ENCODE measurements around the gene NUP188.

Gene NUP188, protein sequence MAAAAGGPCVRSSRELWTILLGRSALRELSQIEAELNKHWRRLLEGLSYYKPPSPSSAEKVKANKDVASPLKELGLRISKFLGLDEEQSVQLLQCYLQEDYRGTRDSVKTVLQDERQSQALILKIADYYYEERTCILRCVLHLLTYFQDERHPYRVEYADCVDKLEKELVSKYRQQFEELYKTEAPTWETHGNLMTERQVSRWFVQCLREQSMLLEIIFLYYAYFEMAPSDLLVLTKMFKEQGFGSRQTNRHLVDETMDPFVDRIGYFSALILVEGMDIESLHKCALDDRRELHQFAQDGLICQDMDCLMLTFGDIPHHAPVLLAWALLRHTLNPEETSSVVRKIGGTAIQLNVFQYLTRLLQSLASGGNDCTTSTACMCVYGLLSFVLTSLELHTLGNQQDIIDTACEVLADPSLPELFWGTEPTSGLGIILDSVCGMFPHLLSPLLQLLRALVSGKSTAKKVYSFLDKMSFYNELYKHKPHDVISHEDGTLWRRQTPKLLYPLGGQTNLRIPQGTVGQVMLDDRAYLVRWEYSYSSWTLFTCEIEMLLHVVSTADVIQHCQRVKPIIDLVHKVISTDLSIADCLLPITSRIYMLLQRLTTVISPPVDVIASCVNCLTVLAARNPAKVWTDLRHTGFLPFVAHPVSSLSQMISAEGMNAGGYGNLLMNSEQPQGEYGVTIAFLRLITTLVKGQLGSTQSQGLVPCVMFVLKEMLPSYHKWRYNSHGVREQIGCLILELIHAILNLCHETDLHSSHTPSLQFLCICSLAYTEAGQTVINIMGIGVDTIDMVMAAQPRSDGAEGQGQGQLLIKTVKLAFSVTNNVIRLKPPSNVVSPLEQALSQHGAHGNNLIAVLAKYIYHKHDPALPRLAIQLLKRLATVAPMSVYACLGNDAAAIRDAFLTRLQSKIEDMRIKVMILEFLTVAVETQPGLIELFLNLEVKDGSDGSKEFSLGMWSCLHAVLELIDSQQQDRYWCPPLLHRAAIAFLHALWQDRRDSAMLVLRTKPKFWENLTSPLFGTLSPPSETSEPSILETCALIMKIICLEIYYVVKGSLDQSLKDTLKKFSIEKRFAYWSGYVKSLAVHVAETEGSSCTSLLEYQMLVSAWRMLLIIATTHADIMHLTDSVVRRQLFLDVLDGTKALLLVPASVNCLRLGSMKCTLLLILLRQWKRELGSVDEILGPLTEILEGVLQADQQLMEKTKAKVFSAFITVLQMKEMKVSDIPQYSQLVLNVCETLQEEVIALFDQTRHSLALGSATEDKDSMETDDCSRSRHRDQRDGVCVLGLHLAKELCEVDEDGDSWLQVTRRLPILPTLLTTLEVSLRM (N-terminal part only)

DNA sequence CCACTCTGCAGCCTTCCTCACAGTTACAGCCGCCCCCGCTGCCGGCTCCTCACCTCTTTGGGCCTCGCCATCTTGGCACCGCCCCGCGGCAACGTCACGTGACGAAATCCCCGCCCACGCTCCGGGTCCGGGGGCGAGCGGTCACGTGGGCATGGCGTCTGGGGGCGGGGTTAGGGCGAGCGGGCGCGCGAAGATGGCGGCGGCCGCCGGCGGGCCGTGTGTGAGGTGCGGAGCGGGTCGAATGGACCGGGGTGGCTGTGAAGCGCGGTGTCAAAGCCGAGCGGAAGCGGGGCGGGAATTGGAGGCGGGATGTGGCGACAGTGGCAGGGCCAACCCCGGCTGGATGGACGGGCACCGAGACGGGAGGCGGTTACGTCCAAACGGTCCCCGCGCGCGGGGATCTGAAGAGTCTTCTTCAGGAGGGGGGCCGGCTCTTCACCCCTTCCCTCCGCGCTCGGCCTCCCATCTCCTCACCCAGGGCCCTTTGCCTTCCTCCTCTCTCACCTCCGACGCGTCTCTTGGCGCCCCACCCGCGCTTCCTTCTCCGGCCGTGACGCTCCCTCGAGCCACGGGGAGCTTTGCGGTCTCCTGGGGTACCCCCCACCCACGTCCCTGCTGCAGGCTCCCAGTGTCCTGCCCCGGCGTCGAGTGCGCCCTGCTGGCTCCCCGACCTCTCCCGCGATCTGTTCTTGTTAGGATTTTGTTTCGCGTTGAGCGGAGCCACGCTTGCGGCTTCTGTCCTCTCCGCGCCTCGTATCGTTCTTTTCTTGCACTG lies at the start of gene NUP188, which contains the start of gene DOLK:
Gene NUP188 (plus strand): TSS at position 173 of the 775 bp plus-strand sequence. CDS start 21 bp downstream, at position 194.
Gene DOLK (minus strand): TSS at position 77 of the 775 bp plus-strand sequence. CDS start 300 bp downstream, outside the sequence.
- peak; percentile 90 for DNase-seq

DNA sequence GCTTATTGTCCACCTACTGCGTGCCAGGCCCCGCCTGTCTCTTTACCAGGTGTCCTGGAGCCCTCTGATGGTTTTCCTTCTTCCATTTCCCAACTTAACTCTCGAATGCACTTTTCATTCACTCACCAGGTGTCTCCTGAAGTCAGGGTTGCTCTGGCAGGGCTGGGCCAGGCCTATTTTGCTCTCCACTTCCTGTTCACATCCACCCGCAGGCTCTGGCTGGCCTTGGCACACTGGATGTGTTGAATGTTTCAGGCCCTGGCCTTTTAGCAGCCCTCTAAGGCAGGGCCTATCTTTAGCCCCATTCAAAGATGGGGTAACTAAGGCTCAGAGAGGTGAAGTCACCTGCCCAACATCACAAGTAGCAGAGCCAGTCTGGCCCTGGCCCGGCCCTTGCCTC lies 49.1 kb upstream of the NUP188 start:
- DNase-seq: no peak

DNA sequence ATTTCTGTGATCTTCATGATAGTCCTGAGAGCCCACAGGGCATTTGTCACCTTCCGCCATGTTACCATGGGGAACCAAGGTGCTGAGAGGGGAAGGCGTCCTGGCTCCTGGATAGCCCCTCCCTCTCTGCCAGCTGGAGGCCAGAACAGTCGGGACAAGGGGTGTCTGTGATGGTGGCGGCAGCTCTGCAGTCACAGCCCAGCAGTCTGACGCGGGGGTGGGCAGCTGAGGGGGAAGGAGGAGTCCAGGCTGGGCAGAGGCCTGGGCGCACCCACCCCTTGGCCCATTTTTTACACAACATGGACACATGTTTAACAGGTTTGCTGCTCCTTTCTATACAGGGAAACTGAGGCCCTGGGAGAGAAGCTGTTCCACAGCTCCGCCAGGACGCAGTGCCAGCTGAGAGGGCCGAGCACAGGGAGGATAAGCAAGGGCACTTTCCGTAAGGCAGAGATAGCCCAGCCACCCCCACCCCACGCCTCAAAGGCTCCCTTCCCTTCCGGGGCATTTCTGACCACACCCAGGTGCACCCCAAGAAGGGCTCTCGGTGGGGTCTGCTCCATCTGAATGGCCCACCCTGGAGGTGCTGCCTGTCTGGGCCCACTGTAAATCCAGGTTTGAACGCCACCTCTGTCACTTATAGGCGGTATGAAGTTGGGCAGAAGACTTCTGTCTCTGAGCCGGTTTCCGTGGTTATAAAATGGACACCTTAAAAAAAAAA lies 48.5 kb upstream of the NUP188 start:
- DNase-seq: no peak

DNA sequence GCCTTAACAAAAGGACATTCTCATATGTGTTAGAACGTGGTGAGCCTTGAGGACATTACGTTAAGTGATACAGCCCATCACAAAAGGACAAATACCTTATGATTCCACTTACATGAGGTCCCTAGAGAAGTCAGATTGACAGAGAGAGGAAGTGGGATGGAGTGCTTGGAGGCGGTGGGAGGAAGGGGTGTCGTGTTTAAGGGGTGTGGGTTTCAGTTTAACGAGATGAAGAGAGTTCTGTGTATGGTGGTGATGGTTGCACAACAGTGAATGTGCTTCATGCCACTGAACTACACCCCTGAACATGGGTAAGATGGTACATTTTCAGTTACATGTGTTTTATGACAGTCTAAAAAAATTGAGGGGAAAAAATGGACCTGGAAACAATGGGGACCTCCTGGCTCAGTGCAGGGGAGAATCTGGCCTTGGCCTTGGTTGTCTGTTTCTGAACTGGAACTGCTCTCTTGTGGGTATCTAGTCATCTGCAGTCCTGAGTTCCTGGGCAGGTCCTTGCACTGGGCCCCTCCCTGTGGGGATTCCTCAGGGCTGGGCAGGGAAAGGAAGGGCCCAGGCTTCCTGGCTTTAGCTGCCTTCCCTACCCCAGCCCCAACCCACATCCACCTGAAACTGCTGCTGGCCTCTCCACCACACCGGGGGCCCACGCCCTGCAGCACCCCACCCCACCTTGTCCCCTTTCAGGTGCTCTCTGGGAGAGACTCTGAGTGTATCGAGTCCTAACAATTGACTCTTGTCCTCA lies 47.8 kb upstream of the NUP188 start:
- DNase-seq: no peak

DNA sequence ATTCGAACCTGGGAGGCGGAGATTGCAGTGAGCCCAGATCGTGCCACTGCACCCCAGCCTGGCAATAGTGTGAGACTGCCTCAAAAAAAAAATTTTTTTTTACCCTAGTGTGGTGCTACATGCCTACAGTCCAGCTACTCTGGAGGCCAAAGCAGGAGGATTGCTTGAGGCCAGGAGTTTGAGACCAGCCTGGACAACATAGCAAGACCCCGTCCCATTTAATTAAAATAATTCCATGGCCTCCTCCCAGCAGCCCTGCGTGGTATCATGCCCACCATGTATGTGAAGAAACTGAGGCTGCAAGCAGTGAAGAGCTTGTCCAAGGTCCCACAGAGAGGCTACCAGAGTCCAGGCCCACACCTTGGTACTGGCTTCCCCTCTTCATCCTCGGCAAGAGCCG lies 46.1 kb upstream of the NUP188 start:
- DNase-seq: no peak

DNA sequence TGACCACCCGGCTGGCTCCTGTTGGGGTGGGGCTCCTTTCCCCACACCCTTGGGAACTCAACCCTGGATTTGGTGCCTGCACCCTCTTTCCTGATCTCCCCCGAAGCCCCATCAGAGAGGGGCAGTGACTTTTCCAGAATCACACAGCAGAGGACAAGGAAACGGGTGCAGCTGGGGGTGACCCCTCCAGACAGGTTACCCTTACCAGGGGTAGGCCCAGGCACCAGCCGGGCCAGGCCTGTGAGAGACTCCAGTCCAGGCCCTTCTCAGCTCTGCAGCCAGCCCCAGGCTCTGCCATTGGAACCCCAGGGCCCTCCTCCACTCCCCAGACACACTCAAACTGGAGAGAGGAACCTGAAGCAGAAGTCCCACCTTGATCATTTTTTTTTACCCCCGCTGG lies 45.7 kb upstream of the NUP188 start:
- no peak for DNase-seq

DNA sequence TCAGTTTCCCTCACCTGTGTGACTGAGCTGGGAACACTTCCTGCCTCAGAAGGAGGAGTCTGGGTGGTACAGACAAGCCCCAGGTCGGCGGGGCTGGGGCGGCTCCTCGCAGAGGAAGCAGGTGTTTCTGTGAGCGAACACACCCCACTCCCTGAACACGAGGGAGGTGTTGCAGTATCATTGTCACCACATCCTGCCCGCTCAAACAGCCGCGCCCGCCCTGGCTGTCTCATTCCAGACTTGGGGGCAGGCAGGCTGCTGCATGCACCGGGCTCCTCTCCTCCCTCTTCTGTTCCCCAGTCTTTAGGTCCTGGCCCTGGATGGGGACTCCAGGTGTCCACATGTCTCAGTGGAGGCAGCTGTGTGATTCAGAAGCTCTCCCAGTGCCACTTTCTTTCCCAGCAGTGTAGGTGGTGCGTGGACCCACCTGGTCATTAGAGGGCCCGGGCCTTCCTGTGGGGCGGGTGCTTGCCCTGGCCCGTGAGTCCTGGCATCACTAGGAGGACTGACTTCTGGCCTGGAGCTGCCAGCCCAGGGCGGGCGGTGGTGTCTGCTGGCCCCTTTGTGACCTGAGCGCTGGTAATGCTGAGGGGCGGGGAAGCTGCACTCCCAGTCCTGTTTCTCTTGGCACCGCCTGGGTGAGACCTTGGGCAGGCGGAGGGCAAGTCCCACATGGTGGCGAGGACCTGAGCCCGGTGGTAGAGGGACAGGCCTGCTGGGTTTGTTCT lies 45.0 kb upstream of the NUP188 start:
- DNase-seq: no peak

DNA sequence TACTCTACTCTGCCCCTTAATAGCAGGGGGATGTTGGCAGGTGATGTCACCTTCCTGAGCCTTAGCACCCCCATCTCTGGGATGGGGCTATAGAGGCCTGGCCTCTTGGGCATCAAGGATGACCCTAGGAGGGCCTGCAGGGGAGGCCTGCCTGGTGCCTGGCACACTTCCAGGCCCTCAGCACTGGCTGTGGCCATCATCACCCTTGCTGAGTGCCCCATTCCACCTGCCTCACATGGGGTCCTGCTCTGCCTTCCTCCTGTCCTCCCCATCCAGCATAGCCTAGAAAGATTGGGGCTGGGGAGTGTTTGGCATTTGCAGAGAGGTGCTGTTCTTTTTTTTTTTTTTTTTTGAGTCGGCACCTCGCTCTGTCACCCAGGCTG lies 44.4 kb upstream of the NUP188 start:
- no peak for DNase-seq

DNA sequence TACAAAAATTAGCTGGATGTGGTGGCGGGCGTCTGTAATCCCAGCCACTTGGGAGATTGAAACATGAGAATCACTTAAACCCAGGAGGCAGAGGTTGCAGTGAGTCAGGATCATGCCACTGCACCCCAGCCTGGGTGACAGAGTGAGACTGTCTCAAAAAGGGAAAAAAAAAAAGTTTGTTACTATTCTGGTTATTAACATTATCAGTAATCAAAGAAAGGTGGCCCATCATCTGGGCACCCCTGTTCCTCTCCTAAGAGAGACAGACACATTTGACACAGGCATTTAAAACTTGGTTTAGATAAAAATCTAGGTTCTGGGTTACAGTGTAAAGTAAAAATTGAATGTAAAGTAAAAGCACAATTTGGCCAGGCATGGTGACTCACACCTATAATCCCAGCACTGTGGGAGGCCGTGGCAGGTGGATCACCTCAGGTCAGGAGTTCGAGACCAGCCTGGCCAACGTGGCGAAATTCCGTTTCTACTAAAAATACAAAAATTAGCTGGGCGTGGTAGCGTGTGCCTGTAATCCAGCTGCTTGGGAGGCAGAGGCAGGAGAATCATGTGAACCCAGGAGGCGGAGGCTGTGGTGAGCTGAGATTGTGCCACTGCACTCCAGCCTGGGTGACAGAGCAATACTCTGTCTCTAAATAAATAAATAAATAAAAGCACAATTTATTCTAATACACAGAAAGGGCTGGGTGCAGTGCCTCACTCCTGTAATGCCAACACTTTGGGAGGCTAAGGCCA lies 43.5 kb upstream of the NUP188 start:
- no peak for DNase-seq

DNA sequence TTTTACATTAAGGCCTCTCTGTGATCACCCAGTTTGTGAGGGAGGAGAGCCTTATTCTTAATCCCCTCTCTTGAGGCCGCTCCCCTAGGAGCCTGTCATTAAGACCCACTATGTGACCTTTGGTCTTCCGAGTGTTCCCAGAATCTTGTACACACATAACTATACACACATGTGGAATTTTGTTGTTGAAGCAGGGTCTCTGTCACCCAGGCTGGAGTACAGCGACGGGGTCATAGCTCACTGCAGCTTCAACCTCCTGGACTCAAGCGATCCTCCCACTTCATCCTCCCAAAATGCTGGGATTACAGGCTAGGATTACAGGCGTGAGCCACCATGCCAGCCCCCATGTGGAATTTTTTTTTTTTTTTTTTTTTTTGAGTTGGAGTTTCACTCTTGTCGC lies 41.5 kb upstream of the NUP188 start:
- no peak for DNase-seq

DNA sequence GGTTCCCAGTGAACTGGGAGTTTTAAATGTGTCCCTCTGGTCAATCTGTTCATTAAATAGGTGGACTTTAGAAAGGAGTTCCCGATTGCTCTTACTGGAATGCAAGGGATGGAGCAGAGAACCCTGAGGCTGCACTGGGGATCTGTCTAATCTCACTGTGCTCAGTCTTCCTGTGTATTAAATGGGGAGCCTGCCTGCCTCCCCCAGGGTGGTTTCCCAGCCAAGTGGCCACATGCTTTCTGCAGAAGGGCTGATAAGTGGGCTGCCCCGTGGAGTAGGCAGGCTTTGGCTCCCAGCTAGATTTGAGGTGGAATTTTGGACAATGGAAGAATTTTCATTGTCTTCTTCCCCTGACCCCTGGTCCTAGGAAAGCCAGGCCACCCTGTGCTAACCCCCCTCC lies 40.8 kb upstream of the NUP188 start:
- DNase-seq: no peak

DNA sequence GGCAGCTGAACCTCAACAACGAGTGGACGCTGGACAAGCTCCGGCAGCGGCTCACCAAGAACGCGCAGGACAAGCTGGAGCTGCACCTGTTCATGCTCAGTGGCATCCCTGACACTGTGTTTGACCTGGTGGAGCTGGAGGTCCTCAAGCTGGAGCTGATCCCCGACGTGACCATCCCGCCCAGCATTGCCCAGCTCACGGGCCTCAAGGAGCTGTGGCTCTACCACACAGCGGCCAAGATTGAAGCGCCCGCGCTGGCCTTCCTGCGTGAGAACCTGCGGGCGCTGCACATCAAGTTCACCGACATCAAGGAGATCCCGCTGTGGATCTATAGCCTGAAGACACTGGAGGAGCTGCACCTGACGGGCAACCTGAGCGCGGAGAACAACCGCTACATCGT lies 39.1 kb upstream of the NUP188 start:
- DNase-seq: no peak

DNA sequence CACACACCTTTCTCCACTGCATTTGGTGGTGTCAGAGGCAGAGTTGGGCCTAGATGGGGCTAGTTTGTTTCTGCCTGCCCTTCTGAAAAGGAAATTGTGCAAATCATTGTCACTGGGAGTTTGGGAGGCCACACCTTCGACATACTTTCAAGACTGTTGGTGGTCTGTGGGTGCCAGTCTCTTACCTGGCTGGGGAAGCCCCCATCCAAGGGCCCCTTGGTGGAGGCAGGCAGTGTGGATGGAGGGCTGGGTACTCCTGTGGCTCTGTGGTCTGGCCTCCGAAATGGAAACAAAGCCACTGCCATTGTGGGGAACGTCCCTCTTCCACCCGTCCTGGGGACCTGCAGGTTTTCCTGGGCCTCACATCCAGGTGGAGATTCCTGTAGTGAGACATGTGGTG lies 37.6 kb upstream of the NUP188 start:
- DNase-seq: no peak

DNA sequence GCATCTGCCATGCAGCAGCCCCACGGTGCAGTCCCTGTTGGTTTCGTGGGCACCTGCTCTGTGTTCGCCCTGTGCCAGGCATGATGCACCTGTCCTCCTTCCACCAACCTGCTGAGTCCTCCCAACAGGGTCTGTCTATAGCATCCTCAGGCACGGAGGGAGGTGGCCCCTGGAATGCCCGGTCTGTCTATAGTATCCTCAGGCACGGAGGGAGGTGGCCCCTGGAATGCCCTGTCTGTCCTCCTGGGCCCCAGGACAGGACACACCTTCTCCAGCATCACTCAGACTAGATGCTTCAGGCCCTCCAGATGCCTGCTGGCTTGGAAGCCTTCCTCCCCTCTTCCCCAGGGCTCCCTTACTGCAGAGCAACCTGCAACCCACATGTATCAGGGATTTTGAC lies 36.6 kb upstream of the NUP188 start:
- DNase-seq: no peak

DNA sequence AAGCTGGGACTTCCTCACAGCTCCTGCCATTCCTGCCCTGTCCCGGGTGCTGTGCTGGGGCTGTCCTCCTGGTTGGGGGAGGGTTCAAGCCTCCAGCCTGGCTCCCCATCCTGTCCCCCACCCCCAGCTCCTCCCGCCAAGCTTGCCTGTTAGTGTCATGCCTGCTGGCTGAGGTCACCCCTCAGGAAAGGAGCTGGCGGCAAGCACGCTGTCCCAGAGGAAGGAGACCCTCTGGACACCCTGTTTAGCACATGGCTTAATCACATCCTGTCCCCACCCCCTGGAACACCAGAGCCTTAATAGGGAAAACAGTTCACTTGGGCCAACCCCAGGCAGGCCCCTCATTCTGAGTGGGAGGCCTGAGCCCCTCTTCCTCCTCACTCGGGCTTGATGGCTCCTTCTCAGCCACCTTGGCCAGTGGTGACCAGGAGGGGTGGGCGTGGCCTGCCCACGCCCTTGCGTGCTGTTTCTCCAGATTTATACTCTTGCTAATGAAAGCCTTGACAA lies 35.9 kb upstream of the NUP188 start:
- DNase-seq: no peak

DNA sequence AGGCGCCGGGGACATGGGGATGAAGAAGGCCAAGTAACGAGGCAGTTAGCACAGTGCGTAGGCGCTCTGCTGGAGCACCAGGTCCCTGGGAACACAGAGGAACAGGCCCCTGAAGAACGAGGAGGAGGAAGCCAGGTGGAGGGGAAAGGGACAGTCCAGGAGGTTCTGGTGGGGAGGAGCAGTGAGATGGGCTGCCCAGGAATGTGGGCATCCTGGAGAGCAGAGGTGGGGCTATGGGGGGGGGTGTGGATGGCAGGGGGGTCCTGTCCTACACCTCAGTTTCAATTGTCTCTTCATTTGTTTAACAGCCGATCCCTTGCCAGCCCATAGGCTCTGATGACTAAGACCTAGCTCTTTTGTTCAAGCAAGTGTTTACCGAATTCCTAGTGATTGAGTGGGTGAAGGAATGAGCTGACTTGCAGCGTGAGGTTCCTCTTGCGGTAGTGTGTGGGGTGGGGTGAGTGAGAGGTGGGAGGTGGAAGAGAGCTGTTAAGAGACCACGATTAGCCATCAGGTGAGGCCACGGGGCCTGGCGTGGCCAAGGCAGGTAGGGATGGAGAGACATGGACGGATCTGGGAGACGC lies 35.1 kb upstream of the NUP188 start:
- no peak for DNase-seq

DNA sequence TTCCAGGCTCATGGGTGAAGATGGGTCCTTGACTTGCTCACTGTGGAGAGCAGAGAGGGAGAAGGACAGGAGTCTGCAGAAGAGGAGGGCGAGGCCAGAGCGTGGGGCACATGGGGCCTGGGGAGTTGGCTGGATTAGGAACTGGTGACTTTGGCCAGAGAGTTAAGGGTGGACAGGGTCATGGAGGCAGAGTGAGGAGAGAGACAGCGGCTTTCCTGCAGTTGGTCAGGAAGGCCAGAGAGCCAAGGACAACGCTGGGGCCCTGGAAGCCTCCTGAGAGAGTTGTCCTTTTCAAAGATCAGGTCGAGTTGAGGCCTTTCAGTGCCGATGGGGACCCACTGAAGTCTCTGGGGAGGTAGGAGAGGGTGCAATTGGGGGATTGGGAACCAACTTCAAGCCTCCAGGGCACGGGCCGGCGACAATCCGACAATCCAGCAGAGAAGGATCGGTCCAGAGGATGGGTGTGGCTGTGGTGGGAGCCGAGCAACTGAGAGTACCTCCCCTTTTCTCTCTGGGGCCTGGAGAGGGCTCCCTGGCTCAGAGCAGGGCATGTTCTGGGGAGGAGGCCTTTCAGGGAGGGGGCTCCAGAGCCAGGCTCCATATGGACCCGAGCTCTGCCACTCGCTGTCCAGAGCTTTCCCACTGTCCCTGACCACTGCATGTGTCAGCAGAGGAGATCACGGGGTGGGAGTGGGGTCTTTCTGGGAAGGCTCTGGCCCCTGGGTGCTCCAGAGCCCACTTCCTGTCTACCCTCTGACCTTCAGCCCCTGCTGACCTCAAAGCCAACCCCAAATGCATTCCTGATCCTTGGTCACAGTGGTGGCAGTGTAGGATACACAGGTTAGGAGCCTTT lies 34.2 kb upstream of the NUP188 start:
- no peak for DNase-seq
